Astrocyte of the cerebellum (primary cell): ENCODE measurements around the gene KLHL7.

Experiments used
- DNase-seq: peaks from one replicate; pipeline ENCODE4 v3.0.0-alpha.2; 2011; ENCODE audit warnings: low read depth
- H3K4me3 ChIP-seq: 2 replicates; pipeline ENCODE4 v1.5.1; 2011; ENCODE audit warnings: mild to moderate bottlenecking, low read depth, low read length, moderate library complexity
- CTCF ChIP-seq: IDR thresholded peaks from 2 replicates; pipeline ENCODE4 v1.5.1; 2012; ENCODE audit warnings: low read length, low read depth, moderate library complexity, mild to moderate bottlenecking; ENCODE audit errors: missing control alignments
- in situ Hi-C: cut with HindIII; loops from 2 replicates; pipeline ENCODE4 v1.10.0; 2017; ENCODE audit warnings: low sequenced_read_pairs

Gene KLHL7

GRCh38 chr7:23093546-23093945 lies 12.0 kb upstream of the KLHL7 start:
- no peak for DNase-seq

GRCh38 chr7:23096518-23097290 lies 8.9 kb upstream of the KLHL7 start:
- no peak overlapping the region for H3K4me3 ChIP-seq
- TF ChIP-seq CTCF, result no peak
- in situ Hi-C loops, result no loop called here
- no peak for DNase-seq

More at GRCh38 chr7:23093546-23093945, 12.0 kb upstream of the KLHL7 start:
- in situ Hi-C loops, result no loop called here
- no peak for TF ChIP-seq CTCF
- no peak overlapping the region for H3K4me3 ChIP-seq

- in situ Hi-C loops, result no loop called here
- no peak for DNase-seq
- TF ChIP-seq CTCF, result no peak
- H3K4me3 ChIP-seq, result no peak overlapping the region
These were observed 7.6 kb upstream of the KLHL7 start for GRCh38 chr7:23098029-23098428.

- in situ Hi-C loops, result no loop called here
- TF ChIP-seq CTCF, result no peak
- no peak overlapping the region for H3K4me3 ChIP-seq
- DNase-seq, result no peak
These were observed 7.1 kb upstream of the KLHL7 start for GRCh38 chr7:23098460-23098859.

GRCh38 chr7:23100697-23101096 lies 4.9 kb upstream of the KLHL7 start:
- DNase-seq, result no peak
- in situ Hi-C loops, result no loop called here
- no peak for TF ChIP-seq CTCF
- no peak overlapping the region for H3K4me3 ChIP-seq

- in situ Hi-C loops, result no loop called here
- no peak for TF ChIP-seq CTCF
- DNase-seq, result no peak
- H3K4me3 ChIP-seq, result peak overlapping the region; percentile 95
These were observed 420 bp upstream of the KLHL7 start for GRCh38 chr7:23105086-23105643.
